ENCODE results near the gene RNF32.

- TF ChIP-seq, protein P1, sequence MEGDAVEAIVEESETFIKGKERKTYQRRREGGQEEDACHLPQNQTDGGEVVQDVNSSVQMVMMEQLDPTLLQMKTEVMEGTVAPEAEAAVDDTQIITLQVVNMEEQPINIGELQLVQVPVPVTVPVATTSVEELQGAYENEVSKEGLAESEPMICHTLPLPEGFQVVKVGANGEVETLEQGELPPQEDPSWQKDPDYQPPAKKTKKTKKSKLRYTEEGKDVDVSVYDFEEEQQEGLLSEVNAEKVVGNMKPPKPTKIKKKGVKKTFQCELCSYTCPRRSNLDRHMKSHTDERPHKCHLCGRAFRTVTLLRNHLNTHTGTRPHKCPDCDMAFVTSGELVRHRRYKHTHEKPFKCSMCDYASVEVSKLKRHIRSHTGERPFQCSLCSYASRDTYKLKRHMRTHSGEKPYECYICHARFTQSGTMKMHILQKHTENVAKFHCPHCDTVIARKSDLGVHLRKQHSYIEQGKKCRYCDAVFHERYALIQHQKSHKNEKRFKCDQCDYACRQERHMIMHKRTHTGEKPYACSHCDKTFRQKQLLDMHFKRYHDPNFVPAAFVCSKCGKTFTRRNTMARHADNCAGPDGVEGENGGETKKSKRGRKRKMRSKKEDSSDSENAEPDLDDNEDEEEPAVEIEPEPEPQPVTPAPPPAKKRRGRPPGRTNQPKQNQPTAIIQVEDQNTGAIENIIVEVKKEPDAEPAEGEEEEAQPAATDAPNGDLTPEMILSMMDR (conservative IDR thresholded peaks at IDR 0.05): no peak
- TF ChIP-seq EZH2 (IDR thresholded peaks at IDR 0.05; ENCODE audit: low read depth): no peak
Observed at GRCh38 chr7:156655983-156656382, 15.4 kb downstream of the RNF32 start.

Data from PC-9 (cell line).